Endodermal cell (in vitro differentiated cells): Measurements from ENCODE around the gene CIPC. TPM values are rescaled to one million over a fixed set of nuclear protein-coding genes. Genes with fewer than 3 reads are reported as not detected.

Source experiments
- DNase-seq: peaks from one replicate; pipeline ENCODE4 v3.0.0-alpha.2; 2017
- H3K27ac ChIP-seq: 2 replicates; pipeline ENCODE4 v1.5.1; 2013; ENCODE audit warnings: mild to moderate bottlenecking, low read depth, low read length, moderate library complexity
- H3K27me3 ChIP-seq: 2 replicates; pipeline ENCODE4 v1.6.1; 2013; ENCODE audit warnings: mild to moderate bottlenecking, low read length, moderate library complexity; ENCODE audit not compliant: insufficient read depth, control insufficient read depth, poor library complexity, severe bottlenecking
- H3K36me3 ChIP-seq: 2 replicates; pipeline ENCODE4 v1.7.0; 2013; ENCODE audit warnings: mild to moderate bottlenecking, low read length, moderate library complexity; ENCODE audit not compliant: control insufficient read depth, insufficient read depth
- H3K4me1 ChIP-seq: one replicate; pipeline ENCODE4 v1.7.0; 2013; ENCODE audit warnings: low read length; ENCODE audit not compliant: control insufficient read depth, insufficient read depth
- H3K4me3 ChIP-seq: 2 replicates; pipeline ENCODE4 v1.5.1; 2013; ENCODE audit warnings: mild to moderate bottlenecking, low read length, moderate library complexity
- H3K9ac ChIP-seq: 2 replicates; pipeline ENCODE4 v1.6.1; 2013; ENCODE audit warnings: mild to moderate bottlenecking, low read length, moderate library complexity; ENCODE audit not compliant: poor library complexity, severe bottlenecking; ENCODE audit errors: extremely low read depth
- H3K9me3 ChIP-seq: 2 replicates; pipeline ENCODE4 v1.6.1; 2013; ENCODE audit warnings: mild to moderate bottlenecking, low read length, moderate library complexity; ENCODE audit not compliant: control insufficient read depth
- H3K27ac Mint-ChIP-seq: 2 replicates; pipeline ENCODE4 v1.8.0; 2020; ENCODE audit warnings: mixed read lengths
- H3K27me3 Mint-ChIP-seq: 2 replicates; pipeline ENCODE4 v1.8.0; 2021; ENCODE audit warnings: mild to moderate bottlenecking, mixed read lengths; ENCODE audit not compliant: insufficient read depth
- H3K36me3 Mint-ChIP-seq: 2 replicates; pipeline ENCODE4 v1.8.0; 2020; ENCODE audit warnings: low read depth, mixed read lengths
- H3K4me1 Mint-ChIP-seq: 2 replicates; pipeline ENCODE4 v1.8.0; 2020; ENCODE audit warnings: mixed read lengths
- H3K4me3 Mint-ChIP-seq: 2 replicates; pipeline ENCODE4 v1.8.0; 2020; ENCODE audit warnings: mild to moderate bottlenecking, moderate library complexity, mixed read lengths
- H3K9me3 Mint-ChIP-seq: 2 replicates; pipeline ENCODE4 v1.8.0; 2020; ENCODE audit warnings: mild to moderate bottlenecking, mixed read lengths
- CTCF ChIP-seq: fragments of 200-600 bp; sonication (generic); conservative IDR thresholded peaks from 2 replicates; pipeline ENCODE4 v1.5.0; 2021; ENCODE audit warnings: antibody characterized with exemption, mild to moderate bottlenecking
- WGBS, 2 experiments: methylation state at CpG; one replicate each; pipeline versions ENCODE4 v1.1.5 to v1.1.7; 2013; ENCODE audit warnings: missing lambda C conversion rate in 2 of 2, mixed read lengths in 1 of 2; ENCODE audit not compliant: insufficient coverage in 1 of 2, insufficient read length in 1 of 2; 5-methylcytosine and 5-hydroxymethylcytosine counted together
- total RNA-seq, 2 donors: library from RNA; stranded (reverse); fragmentation: NEBNext Ultra II Directional in 1 of 2; extraction: Animal tissue kit (Norgen Biotek cat#: 25700) in 1 of 2; gene quantifications; 2 replicates in 1 of 2; 3 replicates in 1 of 2; pipeline ENCODE4 v1.2.1, GENCODE V29; 2021

CIPC gene
- total RNA-seq, 2 donors from 2014 or later, result 16.2 to 22.5 TPM

GRCh38 chr14:77139022-77139421 lies 41.0 kb downstream of the CIPC start:
- peaks cover 6% of the 10 kb centered on the region for H3K4me1 ChIP-seq
- H3K9ac ChIP-seq, result no peak overlapping the region
- TF ChIP-seq CTCF, result no peak
- no peak overlapping the region for H3K27ac ChIP-seq
- H3K4me3 ChIP-seq, result no peak overlapping the region
- no peak overlapping the region for H3K27ac Mint-ChIP-seq
- peak overlapping the region; percentile 59 for H3K4me3 Mint-ChIP-seq
- no peaks in the 10 kb centered on the region for H3K9me3 ChIP-seq
- DNase-seq, result no peak
- H3K27me3 Mint-ChIP-seq, result peaks cover 86% of the 10 kb centered on the region
- peaks cover 65% of the 10 kb centered on the region for H3K27me3 ChIP-seq
- H3K9me3 Mint-ChIP-seq, result no peaks in the 10 kb centered on the region
- H3K36me3 Mint-ChIP-seq, result no peaks in the 10 kb centered on the region
- H3K4me1 Mint-ChIP-seq, result peaks cover 25% of the 10 kb centered on the region
- no peaks in the 10 kb centered on the region for H3K36me3 ChIP-seq
- 91 to 96% methylated on average over 7 to 15 of the region's 15 CpGs for WGBS, 2 experiments

DNA sequence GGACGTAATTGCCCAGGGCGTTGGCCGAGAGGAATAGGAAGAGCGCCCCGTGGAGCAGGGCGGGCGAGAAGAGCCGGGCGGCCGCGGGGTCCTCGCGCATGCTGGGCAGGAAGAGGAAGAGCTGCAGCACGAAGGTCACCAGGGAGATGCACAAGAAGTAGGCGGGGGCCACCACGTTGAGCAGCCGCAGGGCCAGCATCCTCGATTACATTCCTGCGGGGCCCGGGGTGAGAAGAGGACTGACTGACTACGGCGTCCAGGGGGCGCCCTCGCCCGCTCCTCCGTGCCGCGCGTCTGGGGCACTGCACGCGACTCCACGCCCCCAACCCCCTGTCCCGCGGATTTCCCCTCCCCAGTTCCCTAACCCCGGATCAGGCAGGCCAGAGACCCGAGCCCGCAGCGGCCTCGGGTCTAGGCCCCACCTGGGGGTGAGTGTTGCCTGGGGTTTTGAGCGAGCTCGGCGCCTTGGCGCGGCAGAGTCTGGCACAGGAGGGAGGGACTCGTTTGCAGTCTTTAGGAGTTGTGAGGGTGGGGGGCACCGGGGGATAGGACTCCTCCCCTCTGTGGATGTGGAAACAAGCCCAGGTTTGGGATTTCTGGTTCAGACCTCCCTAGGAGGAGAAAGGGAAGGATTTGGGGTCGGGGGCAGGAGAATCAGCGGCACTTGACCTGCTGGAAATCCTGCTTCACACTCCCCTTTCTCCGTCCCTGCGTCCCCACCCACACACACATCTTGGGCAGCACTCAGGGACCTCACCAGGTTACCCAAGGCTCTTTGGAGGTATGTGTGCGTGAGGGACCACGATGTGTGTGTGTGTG lies 41.7 kb downstream of the CIPC start:
- peaks cover 25% of the 10 kb centered on the region for H3K4me1 Mint-ChIP-seq
- Histone ChIP-seq H3K36me3 (no peaks in the 10 kb centered on the region), H3K9ac (no peak overlapping the region), H3K9me3 (no peaks in the 10 kb centered on the region), H3K4me3 (peak overlapping the region; percentile 78), H3K27ac (no peak overlapping the region), H3K27me3 (peaks cover 65% of the 10 kb centered on the region), H3K4me1 (peaks cover 6% of the 10 kb centered on the region)
- H3K4me3 Mint-ChIP-seq, result peak overlapping the region; percentile 59
- DNase-seq, result peak; percentile 95
- H3K36me3 Mint-ChIP-seq, result no peaks in the 10 kb centered on the region
- TF ChIP-seq CTCF, result peak; percentile 91
- WGBS, 2 experiments, result 7 to 16% methylated on average over 14 to 52 of the region's 52 CpGs
- peaks cover 86% of the 10 kb centered on the region for H3K27me3 Mint-ChIP-seq
- no peaks in the 10 kb centered on the region for H3K9me3 Mint-ChIP-seq
- H3K27ac Mint-ChIP-seq, result no peak overlapping the region

DNA sequence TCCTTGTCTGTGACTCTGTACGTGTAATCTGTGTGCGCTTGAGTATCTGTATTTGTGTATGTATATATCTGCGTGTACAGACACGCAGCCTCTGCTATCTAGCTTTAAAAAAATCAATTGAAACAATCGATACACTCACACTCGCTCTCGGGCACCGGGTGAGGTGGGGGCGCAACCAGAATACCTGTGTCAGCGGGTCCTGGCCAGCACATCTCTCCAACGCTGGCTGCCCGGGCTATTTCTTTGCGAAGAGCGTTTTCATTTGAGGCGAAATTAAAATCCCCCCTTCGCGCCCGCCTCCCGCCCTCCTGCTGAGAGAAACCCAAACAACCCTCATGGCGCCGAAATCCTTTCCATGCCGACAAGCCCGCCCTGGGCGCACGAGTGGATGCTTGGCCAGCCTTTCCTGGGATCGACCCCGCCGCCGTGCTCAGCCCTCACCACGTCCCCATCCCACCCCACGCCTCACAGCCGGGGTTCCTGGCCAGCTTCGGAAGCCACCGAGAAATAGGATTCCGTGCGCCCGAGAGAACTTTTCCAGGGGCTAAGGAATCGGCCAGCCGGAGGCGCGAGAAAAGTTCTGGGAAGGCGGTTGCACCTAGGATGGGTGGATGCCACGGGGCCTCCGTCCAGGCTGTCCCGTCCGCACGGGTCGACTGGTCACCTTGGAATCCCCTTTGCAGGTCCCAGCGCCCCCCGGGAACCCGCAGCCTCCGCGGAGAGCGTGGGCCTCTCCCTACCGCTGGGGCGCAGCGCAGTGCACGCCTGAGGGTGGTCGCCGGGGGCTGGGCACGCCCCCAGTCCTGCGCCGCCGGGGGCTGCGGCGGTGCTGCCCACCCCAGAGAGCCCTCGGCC lies 42.5 kb downstream of the CIPC start:
- peaks cover 66% of the 10 kb centered on the region for H3K27me3 ChIP-seq
- H3K4me3 ChIP-seq, result peak overlapping the region; percentile 78
- H3K4me3 Mint-ChIP-seq, result peak overlapping the region; percentile 59
- peak; percentile 71 for DNase-seq
- H3K4me1 ChIP-seq, result peaks cover 6% of the 10 kb centered on the region
- H3K9ac ChIP-seq, result no peak overlapping the region
- 0% methylated on average over 32 to 67 of the region's 67 CpGs for WGBS, 2 experiments
- no peak overlapping the region for H3K27ac ChIP-seq
- H3K9me3 ChIP-seq, result no peaks in the 10 kb centered on the region
- no peaks in the 10 kb centered on the region for H3K36me3 ChIP-seq
- no peak overlapping the region for H3K27ac Mint-ChIP-seq
- H3K9me3 Mint-ChIP-seq, result no peaks in the 10 kb centered on the region
- TF ChIP-seq CTCF, result no peak
- H3K36me3 Mint-ChIP-seq, result no peaks in the 10 kb centered on the region
- peaks cover 86% of the 10 kb centered on the region for H3K27me3 Mint-ChIP-seq
- peaks cover 27% of the 10 kb centered on the region for H3K4me1 Mint-ChIP-seq
